HepG2 (cell line): ENCODE measurements around the gene TDRD10. TPM values are rescaled to one million over a fixed set of nuclear protein-coding genes. Genes with fewer than 3 reads are reported as not detected.

Experiments used
- REPIN1 ChIP-seq: sonication (generic); formaldehyde crosslinking; IDR thresholded peaks from 2 replicates; pipeline ENCODE4 v1.8.0; 2022; ENCODE audit warnings: missing genetic modification reagents, low read depth, mild to moderate bottlenecking, borderline replicate concordance
- ZNF737 ChIP-seq: sonication (generic); formaldehyde crosslinking; IDR thresholded peaks from 2 replicates; pipeline ENCODE4 v1.5.0; 2020; ENCODE audit warnings: missing genetic modification reagents, mild to moderate bottlenecking, borderline replicate concordance
- polyA plus RNA-seq, 8 experiments: library from polyadenylated mRNA; depleted of rRNA in 3 of 8; stranded (reverse) in 7 of 8; unstranded in 1 of 8; fragments of >200 nt; fragmentation: Illumina TruSeq in 4 of 8; extraction: Trizol in 4 of 8; gene quantifications; 2 replicates each; pipeline versions ENCODE4 v1.2.1 to v1.2.3, GENCODE V29; 2011 to 2016; ENCODE audit warnings: low read depth in 4 of 8, missing spikeins in 1 of 8, mixed read lengths in 1 of 8; ENCODE audit not compliant: insufficient read depth in 1 of 8
- total RNA-seq, 5 experiments: library from RNA; depleted of rRNA; stranded (reverse); fragments of >200 nt; fragmentation: Illumina TruSeq; extraction: Trizol; gene quantifications; 2 replicates each; pipeline ENCODE4 v1.2.3, GENCODE V29; 2016; ENCODE audit warnings: low read depth in 1 of 5
- TF ChIP-seq, protein P1 (sequence below), 2 experiments: fragments of 450-650 bp in 1 of 2; sonication (generic) in 1 of 2; formaldehyde crosslinking in 1 of 2; IDR thresholded peaks; 2 replicates each; pipeline versions ENCODE4 v1.6.1 to v1.8.0; 2016 to 2022; ENCODE audit warnings: antibody characterized with exemption in 1 of 2, mild to moderate bottlenecking in 1 of 2, missing genetic modification reagents in 1 of 2
- TF ChIP-seq, protein P2 (sequence below): sonication (generic); formaldehyde crosslinking; conservative IDR thresholded peaks from 2 replicates; pipeline ENCODE4 v1.8.0; 2022; ENCODE audit warnings: low read depth, missing genetic modification reagents
- TF ChIP-seq, protein P3 (sequence below): IDR thresholded peaks from 2 replicates; pipeline ENCODE4 v1.6.1; 2018; ENCODE audit warnings: missing genetic modification reagents, mild to moderate bottlenecking, missing compliant biosample characterization
- TF ChIP-seq, protein P4 (sequence below): IDR thresholded peaks from 2 replicates; pipeline ENCODE4 v1.6.1; 2016
- TF ChIP-seq, protein P5 (sequence below): IDR thresholded peaks from 2 replicates; pipeline ENCODE4 v1.6.1; 2016; ENCODE audit warnings: low read depth, missing genetic modification reagents, missing compliant biosample characterization

The TDRD10 gene
- total and polyA plus RNA-seq, 2 of the 13 experiments (the other 11 are each of a cell fraction or from before 2014, with no cell fraction given): not detected

DNA sequence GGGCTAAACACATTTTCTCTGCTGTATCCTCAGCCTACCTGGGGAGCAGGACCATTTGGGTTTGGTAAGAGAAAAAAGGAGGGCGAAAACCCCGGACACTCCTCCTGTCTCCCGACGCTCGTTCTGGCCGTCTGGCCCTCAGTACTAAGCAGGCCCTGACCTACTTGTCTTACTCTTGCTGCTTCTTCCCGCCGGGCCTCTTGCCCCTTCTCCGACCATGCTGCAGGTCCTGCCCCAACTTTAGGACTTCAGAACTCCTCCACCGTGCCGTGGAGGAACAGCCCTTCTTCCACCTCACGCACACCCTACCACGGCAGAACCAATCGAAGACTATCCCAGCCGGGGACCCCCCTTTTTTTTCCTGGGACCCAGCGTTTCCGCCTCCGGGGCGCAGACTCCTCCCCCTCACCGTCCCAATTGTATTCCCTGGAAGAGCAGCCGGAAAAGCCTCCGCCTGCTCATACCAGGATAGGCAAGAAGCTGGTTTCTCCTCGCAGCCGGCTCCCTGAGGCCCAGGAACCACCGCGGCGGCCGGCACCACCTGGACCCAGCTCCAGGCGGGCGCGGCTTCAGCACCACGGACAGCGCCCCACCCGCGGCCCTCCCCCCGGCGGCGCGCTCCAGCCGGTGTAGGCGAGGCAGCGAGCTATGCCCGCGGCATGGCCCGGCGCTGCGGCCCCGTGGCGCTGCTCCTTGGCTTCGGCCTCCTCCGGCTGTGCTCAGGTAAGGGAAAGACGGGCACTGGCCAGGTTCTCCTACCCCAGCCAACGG, 65.6 kb downstream of the TDRD10 start, which contains the start of gene CHRNB2 (continued):
- TF ChIP-seq, protein P1, sequence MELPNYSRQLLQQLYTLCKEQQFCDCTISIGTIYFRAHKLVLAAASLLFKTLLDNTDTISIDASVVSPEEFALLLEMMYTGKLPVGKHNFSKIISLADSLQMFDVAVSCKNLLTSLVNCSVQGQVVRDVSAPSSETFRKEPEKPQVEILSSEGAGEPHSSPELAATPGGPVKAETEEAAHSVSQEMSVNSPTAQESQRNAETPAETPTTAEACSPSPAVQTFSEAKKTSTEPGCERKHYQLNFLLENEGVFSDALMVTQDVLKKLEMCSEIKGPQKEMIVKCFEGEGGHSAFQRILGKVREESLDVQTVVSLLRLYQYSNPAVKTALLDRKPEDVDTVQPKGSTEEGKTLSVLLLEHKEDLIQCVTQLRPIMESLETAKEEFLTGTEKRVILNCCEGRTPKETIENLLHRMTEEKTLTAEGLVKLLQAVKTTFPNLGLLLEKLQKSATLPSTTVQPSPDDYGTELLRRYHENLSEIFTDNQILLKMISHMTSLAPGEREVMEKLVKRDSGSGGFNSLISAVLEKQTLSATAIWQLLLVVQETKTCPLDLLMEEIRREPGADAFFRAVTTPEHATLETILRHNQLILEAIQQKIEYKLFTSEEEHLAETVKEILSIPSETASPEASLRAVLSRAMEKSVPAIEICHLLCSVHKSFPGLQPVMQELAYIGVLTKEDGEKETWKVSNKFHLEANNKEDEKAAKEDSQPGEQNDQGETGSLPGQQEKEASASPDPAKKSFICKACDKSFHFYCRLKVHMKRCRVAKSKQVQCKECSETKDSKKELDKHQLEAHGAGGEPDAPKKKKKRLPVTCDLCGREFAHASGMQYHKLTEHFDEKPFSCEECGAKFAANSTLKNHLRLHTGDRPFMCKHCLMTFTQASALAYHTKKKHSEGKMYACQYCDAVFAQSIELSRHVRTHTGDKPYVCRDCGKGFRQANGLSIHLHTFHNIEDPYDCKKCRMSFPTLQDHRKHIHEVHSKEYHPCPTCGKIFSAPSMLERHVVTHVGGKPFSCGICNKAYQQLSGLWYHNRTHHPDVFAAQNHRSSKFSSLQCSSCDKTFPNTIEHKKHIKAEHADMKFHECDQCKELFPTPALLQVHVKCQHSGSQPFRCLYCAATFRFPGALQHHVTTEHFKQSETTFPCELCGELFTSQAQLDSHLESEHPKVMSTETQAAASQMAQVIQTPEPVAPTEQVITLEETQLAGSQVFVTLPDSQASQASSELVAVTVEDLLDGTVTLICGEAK (IDR thresholded peaks at IDR 0.05): no peak
- TF ChIP-seq, protein P1 (CRISPR knock-in tag; IDR thresholded peaks at IDR 0.05): peak; percentile 84
- TF ChIP-seq, protein P2, sequence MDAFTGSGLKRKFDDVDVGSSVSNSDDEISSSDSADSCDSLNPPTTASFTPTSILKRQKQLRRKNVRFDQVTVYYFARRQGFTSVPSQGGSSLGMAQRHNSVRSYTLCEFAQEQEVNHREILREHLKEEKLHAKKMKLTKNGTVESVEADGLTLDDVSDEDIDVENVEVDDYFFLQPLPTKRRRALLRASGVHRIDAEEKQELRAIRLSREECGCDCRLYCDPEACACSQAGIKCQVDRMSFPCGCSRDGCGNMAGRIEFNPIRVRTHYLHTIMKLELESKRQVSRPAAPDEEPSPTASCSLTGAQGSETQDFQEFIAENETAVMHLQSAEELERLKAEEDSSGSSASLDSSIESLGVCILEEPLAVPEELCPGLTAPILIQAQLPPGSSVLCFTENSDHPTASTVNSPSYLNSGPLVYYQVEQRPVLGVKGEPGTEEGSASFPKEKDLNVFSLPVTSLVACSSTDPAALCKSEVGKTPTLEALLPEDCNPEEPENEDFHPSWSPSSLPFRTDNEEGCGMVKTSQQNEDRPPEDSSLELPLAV: no peak
- TF ChIP-seq, protein P3, sequence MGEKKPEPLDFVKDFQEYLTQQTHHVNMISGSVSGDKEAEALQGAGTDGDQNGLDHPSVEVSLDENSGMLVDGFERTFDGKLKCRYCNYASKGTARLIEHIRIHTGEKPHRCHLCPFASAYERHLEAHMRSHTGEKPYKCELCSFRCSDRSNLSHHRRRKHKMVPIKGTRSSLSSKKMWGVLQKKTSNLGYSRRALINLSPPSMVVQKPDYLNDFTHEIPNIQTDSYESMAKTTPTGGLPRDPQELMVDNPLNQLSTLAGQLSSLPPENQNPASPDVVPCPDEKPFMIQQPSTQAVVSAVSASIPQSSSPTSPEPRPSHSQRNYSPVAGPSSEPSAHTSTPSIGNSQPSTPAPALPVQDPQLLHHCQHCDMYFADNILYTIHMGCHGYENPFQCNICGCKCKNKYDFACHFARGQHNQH (CRISPR knock-in tag): peak; percentile 78; the same call in 1 of the 2 replicates
- TF ChIP-seq, protein P4, sequence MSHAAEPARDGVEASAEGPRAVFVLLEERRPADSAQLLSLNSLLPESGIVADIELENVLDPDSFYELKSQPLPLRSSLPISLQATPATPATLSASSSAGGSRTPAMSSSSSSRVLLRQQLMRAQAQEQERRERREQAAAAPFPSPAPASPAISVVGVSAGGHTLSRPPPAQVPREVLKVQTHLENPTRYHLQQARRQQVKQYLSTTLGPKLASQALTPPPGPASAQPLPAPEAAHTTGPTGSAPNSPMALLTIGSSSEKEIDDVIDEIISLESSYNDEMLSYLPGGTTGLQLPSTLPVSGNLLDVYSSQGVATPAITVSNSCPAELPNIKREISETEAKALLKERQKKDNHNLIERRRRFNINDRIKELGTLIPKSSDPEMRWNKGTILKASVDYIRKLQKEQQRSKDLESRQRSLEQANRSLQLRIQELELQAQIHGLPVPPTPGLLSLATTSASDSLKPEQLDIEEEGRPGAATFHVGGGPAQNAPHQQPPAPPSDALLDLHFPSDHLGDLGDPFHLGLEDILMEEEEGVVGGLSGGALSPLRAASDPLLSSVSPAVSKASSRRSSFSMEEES (CRISPR knock-in tag): peak; percentile 85
- TF ChIP-seq ZNF737 (CRISPR knock-in tag): no peak
- TF ChIP-seq, protein P5, sequence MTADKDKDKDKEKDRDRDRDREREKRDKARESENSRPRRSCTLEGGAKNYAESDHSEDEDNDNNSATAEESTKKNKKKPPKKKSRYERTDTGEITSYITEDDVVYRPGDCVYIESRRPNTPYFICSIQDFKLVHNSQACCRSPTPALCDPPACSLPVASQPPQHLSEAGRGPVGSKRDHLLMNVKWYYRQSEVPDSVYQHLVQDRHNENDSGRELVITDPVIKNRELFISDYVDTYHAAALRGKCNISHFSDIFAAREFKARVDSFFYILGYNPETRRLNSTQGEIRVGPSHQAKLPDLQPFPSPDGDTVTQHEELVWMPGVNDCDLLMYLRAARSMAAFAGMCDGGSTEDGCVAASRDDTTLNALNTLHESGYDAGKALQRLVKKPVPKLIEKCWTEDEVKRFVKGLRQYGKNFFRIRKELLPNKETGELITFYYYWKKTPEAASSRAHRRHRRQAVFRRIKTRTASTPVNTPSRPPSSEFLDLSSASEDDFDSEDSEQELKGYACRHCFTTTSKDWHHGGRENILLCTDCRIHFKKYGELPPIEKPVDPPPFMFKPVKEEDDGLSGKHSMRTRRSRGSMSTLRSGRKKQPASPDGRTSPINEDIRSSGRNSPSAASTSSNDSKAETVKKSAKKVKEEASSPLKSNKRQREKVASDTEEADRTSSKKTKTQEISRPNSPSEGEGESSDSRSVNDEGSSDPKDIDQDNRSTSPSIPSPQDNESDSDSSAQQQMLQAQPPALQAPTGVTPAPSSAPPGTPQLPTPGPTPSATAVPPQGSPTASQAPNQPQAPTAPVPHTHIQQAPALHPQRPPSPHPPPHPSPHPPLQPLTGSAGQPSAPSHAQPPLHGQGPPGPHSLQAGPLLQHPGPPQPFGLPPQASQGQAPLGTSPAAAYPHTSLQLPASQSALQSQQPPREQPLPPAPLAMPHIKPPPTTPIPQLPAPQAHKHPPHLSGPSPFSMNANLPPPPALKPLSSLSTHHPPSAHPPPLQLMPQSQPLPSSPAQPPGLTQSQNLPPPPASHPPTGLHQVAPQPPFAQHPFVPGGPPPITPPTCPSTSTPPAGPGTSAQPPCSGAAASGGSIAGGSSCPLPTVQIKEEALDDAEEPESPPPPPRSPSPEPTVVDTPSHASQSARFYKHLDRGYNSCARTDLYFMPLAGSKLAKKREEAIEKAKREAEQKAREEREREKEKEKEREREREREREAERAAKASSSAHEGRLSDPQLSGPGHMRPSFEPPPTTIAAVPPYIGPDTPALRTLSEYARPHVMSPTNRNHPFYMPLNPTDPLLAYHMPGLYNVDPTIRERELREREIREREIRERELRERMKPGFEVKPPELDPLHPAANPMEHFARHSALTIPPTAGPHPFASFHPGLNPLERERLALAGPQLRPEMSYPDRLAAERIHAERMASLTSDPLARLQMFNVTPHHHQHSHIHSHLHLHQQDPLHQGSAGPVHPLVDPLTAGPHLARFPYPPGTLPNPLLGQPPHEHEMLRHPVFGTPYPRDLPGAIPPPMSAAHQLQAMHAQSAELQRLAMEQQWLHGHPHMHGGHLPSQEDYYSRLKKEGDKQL: 0 out of 2 replicates have a peak, but pooled peaks have one; percentile 42
- TF ChIP-seq REPIN1: peak; percentile 84
